HEK293T (cell line): Measurements from ENCODE around the gene NLN.
"Not testable (repeated sequence)": the region's sequence is repeated elsewhere in the genome, so short reads cannot be mapped to it uniquely, and the experiment has no call there.

Experiments
- CTCF ChIA-PET: fragments of 350-600 bp; formaldehyde crosslinking; extraction: SDS; loops from one replicate; lab custom pipeline; 2021; ENCODE audit warnings: antibody characterized with exemption, inconsistent platforms; lab: Yijun Ruan, JAX
- POLR2A ChIA-PET: fragments of 350-600 bp; formaldehyde crosslinking; extraction: SDS; loops from one replicate; lab custom pipeline; 2020; ENCODE audit warnings: antibody characterized with exemption, inconsistent platforms; lab: Yijun Ruan, JAX
- DNase-seq: peaks from one replicate; pipeline ENCODE4 v3.0.0; 2012; ENCODE audit warnings: mixed read lengths; ENCODE audit errors: extremely low spot score
- ARNT ChIP-seq: fragments of 450-650 bp; IDR thresholded peaks from 2 replicates; pipeline ENCODE4 v1.6.1; 2017; ENCODE audit warnings: mild to moderate bottlenecking
- BHLHE40 ChIP-seq: fragments of 450-650 bp; IDR thresholded peaks from 2 replicates; pipeline ENCODE4 v1.6.1; 2016; ENCODE audit warnings: mild to moderate bottlenecking, moderate library complexity, borderline replicate concordance
- CTBP1 ChIP-seq: fragments of 450-650 bp; IDR thresholded peaks from 2 replicates; pipeline ENCODE4 v1.6.1; 2016; ENCODE audit warnings: borderline replicate concordance
- ELF4 ChIP-seq: fragments of 450-650 bp; IDR thresholded peaks from 2 replicates; pipeline ENCODE4 v1.6.1; 2017; ENCODE audit warnings: antibody characterized with exemption
- FOXA1 ChIP-seq: fragments of 450-650 bp; IDR thresholded peaks from 2 replicates; pipeline ENCODE4 v1.6.1; 2016; ENCODE audit warnings: mild to moderate bottlenecking
- FOXK2 ChIP-seq: fragments of 450-650 bp; IDR thresholded peaks from 2 replicates; pipeline ENCODE4 v1.6.1; 2016; ENCODE audit warnings: mild to moderate bottlenecking
- FOXM1 ChIP-seq: fragments of 450-650 bp; IDR thresholded peaks from 2 replicates; pipeline ENCODE4 v1.6.1; 2017; ENCODE audit warnings: mild to moderate bottlenecking, borderline replicate concordance
- HDGF ChIP-seq: fragments of 450-650 bp; IDR thresholded peaks from 2 replicates; pipeline ENCODE4 v1.6.1; 2017; ENCODE audit warnings: antibody characterized with exemption, borderline replicate concordance
- L3MBTL2 ChIP-seq: fragments of 450-650 bp; conservative IDR thresholded peaks from 2 replicates; pipeline ENCODE4 v1.6.1; 2016; ENCODE audit warnings: mild to moderate bottlenecking
- LEF1 ChIP-seq: fragments of 450-650 bp; IDR thresholded peaks from 2 replicates; pipeline ENCODE4 v1.6.1; 2017; ENCODE audit warnings: mild to moderate bottlenecking, borderline replicate concordance
- NFRKB ChIP-seq: fragments of 450-650 bp; IDR thresholded peaks from 2 replicates; pipeline ENCODE4 v1.6.1; 2016; ENCODE audit warnings: mild to moderate bottlenecking, moderate library complexity
- PKNOX1 ChIP-seq: fragments of 450-650 bp; IDR thresholded peaks from 2 replicates; pipeline ENCODE4 v1.6.1; 2016
- SP1 ChIP-seq: fragments of 450-650 bp; IDR thresholded peaks from 2 replicates; pipeline ENCODE4 v1.6.1; 2017
- SUZ12 ChIP-seq: fragments of 450-650 bp; IDR thresholded peaks from 2 replicates; pipeline ENCODE4 v1.6.1; 2016; ENCODE audit warnings: mild to moderate bottlenecking
- TARDBP ChIP-seq: fragments of 450-650 bp; IDR thresholded peaks from 2 replicates; pipeline ENCODE4 v1.6.1; 2016
- ZNF384 ChIP-seq: fragments of 450-650 bp; IDR thresholded peaks from 2 replicates; pipeline ENCODE4 v1.6.1; 2016

Gene NLN

GRCh38 chr5:65766781-65767180 is 44.8 kb downstream of the NLN start:
- POLR2A ChIA-PET: no interaction called here
- CTCF ChIA-PET: no interaction called here
- no peak for DNase-seq
- TF ChIP-seq PKNOX1 (no peak), FOXA1 (no peak), TARDBP (no peak), CTBP1 (no peak), HDGF (no peak), FOXM1 (no peak), ZNF384 (no peak), FOXK2 (no peak), NFRKB (no peak), ELF4 (no peak), ARNT (no peak), SUZ12 (no peak), BHLHE40 (no peak), SP1 (no peak), L3MBTL2 (no peak), LEF1 (no peak)

- CTCF ChIA-PET: no interaction called here
- no peak for DNase-seq
- POLR2A ChIA-PET: no interaction called here
- TF ChIP-seq FOXA1 (no peak), NFRKB (no peak), BHLHE40 (no peak)
These were observed 45.6 kb downstream of the NLN start for GRCh38 chr5:65767565-65767964.

GRCh38 chr5:65768723-65769346 is 46.8 kb downstream of the NLN start:
- POLR2A ChIA-PET: no interaction called here
- TF ChIP-seq FOXM1 (no peak), L3MBTL2 (no peak), ZNF384 (no peak), SUZ12 (no peak), HDGF (no peak)
- CTCF ChIA-PET: no interaction called here
- DNase-seq: no peak

- ChIA-PET POLR2A (no interaction called here), CTCF (no interaction called here)
- TF ChIP-seq BHLHE40 (no peak), FOXK2 (no peak), ZNF384 (no peak), SP1 (no peak)
- no peak for DNase-seq
These were observed 47.5 kb downstream of the NLN start for GRCh38 chr5:65769539-65769938.

GRCh38 chr5:65771266-65771665 is 49.3 kb downstream of the NLN start:
- TF ChIP-seq HDGF (no peak), FOXK2 (no peak), CTBP1 (no peak), L3MBTL2 (no peak)
- no peak for DNase-seq
- ChIA-PET POLR2A (no interaction called here), CTCF (no interaction called here)

- DNase-seq, CTCF ChIA-PET, POLR2A ChIA-PET: not testable (repeated sequence)
These were observed 51.0 kb downstream of the NLN start for GRCh38 chr5:65772963-65773362.

- TF ChIP-seq ARNT (no peak), PKNOX1 (no peak), ELF4 (no peak), FOXM1 (no peak), NFRKB (no peak), L3MBTL2 (no peak), FOXA1 (no peak), LEF1 (no peak), ZNF384 (no peak), SP1 (no peak), BHLHE40 (no peak), CTBP1 (no peak), HDGF (no peak), SUZ12 (no peak), FOXK2 (no peak), TARDBP (no peak)
- CTCF ChIA-PET: no interaction called here
- POLR2A ChIA-PET: no interaction called here
- no peak for DNase-seq
These were observed 52.3 kb downstream of the NLN start for GRCh38 chr5:65774346-65774745.

GRCh38 chr5:65775476-65775875 is 53.5 kb downstream of the NLN start:
- no peak for DNase-seq
- ChIA-PET POLR2A (no interaction called here), CTCF (interaction anchor here (0.5 kb wide), 1 partner anchor 240 kb away, joined by 3 read pairs; no protein-coding TSS in a partner anchor)
- no peak for TF ChIP-seq LEF1
- no peak for TF ChIP-seq TARDBP
- TF ChIP-seq ELF4: no peak
- no peak for TF ChIP-seq FOXA1
- no peak for TF ChIP-seq FOXM1
- no peak for TF ChIP-seq BHLHE40
- no peak for TF ChIP-seq ZNF384
